Keratinocyte (primary cell): ENCODE data around the gene PRCP. TPM values are rescaled to one million over a fixed set of nuclear protein-coding genes. Genes with fewer than 3 reads are reported as not detected.

Source experiments
- DNase-seq: peaks from one replicate; pipeline ENCODE4 v3.0.0-alpha.2; 2011; ENCODE audit warnings: low read depth, missing footprints, low spot score
- FAIRE-seq: peaks from 2 replicates; lab custom pipeline; 2011; peaks lifted over from hg19 to GRCh38; lab: Jason Lieb, UNC
- H2AFZ ChIP-seq: 2 replicates; pipeline ENCODE4 v1.6.0; 2012; ENCODE audit warnings: low read length, control low read depth, inconsistent platforms; ENCODE audit not compliant: control insufficient read depth
- H3K27ac ChIP-seq: 2 replicates; pipeline ENCODE4 v1.5.1; 2011; ENCODE audit warnings: low read length; ENCODE audit not compliant: control insufficient read depth, insufficient read depth
- H3K27me3 ChIP-seq: 3 replicates; pipeline ENCODE4 v1.6.0; 2011; ENCODE audit warnings: low read length; ENCODE audit not compliant: control insufficient read depth, insufficient read depth; ENCODE audit errors: extremely low read depth
- H3K36me3 ChIP-seq, 2 experiments: 2 replicates in 1 of 2; 3 replicates in 1 of 2; pipeline ENCODE4 v1.5.1; 2011; ENCODE audit warnings: low read length in 2 of 2, mild to moderate bottlenecking in 1 of 2; ENCODE audit not compliant: control insufficient read depth in 2 of 2, insufficient read depth in 2 of 2; ENCODE audit errors: extremely low read depth in 1 of 2
- H3K4me1 ChIP-seq: 3 replicates; pipeline ENCODE4 v1.5.1; 2011; ENCODE audit warnings: low read length; ENCODE audit not compliant: control insufficient read depth, insufficient read depth; ENCODE audit errors: extremely low read depth
- H3K4me2 ChIP-seq: 3 replicates; pipeline ENCODE4 v1.6.0; 2011; ENCODE audit warnings: low read depth, low read length; ENCODE audit not compliant: control insufficient read depth, insufficient read depth; ENCODE audit errors: extremely low read depth
- H3K4me3 ChIP-seq, 3 experiments: fragments of 200-600 bp in 1 of 3; sonication (generic) in 1 of 3; 2 replicates in 2 of 3; 3 replicates in 1 of 3; pipeline ENCODE4 v1.5.1; 2011 to 2016; ENCODE audit warnings: low read length in 3 of 3, mild to moderate bottlenecking in 3 of 3, control low read depth in 2 of 3, inconsistent platforms in 1 of 3, low read depth in 1 of 3, mixed read lengths in 1 of 3, mixed run types in 1 of 3, moderate library complexity in 1 of 3; ENCODE audit not compliant: control insufficient read depth in 2 of 3, insufficient read depth in 2 of 3; ENCODE audit errors: extremely low read depth in 1 of 3
- H3K79me2 ChIP-seq: 2 replicates; pipeline ENCODE4 v1.6.0; 2012; ENCODE audit warnings: low read length; ENCODE audit not compliant: control insufficient read depth, insufficient read depth
- H3K9ac ChIP-seq: 3 replicates; pipeline ENCODE4 v1.6.0; 2011; ENCODE audit warnings: low read length; ENCODE audit not compliant: control insufficient read depth, insufficient read depth; ENCODE audit errors: extremely low read depth
- H3K9me1 ChIP-seq: 3 replicates; pipeline ENCODE4 v1.6.0; 2011; ENCODE audit warnings: low read length; ENCODE audit not compliant: control insufficient read depth, insufficient read depth; ENCODE audit errors: extremely low read depth
- H3K9me3 ChIP-seq: 2 replicates; pipeline ENCODE4 v1.5.1; 2012; ENCODE audit warnings: low read depth, low read length; ENCODE audit not compliant: control insufficient read depth
- H4K20me1 ChIP-seq: 3 replicates; pipeline ENCODE4 v1.6.0; 2011; ENCODE audit warnings: low read length; ENCODE audit not compliant: control insufficient read depth, insufficient read depth; ENCODE audit errors: extremely low read depth
- CTCF ChIP-seq, 3 experiments: IDR thresholded peaks in 1 of 3; conservative IDR thresholded peaks in 1 of 3; optimal IDR thresholded peaks in 1 of 3; 2 replicates in 2 of 3; 3 replicates in 1 of 3; pipeline versions ENCODE3 to v1.5.1; 2011; ENCODE audit warnings: low read length in 3 of 3, mild to moderate bottlenecking in 3 of 3, moderate library complexity in 2 of 3, control low read depth in 1 of 3, inconsistent platforms in 1 of 3; ENCODE audit not compliant: insufficient read depth in 2 of 3; ENCODE audit errors: extremely low read depth in 1 of 3
- EZH2 ChIP-seq: IDR thresholded peaks from one replicate; pipeline ENCODE4 v1.6.1; 2012; ENCODE audit warnings: inconsistent platforms, mild to moderate bottlenecking, low read length, moderate library complexity
- dilution Hi-C: fragments of 300-500 bp; cut with MboI; formaldehyde crosslinking; loops from one replicate; pipeline ENCODE4 v1.7.0; 2020; ENCODE audit warnings: low sequenced_read_pairs; ENCODE audit not compliant: extremely low pct_ligation_motif_present
- polyA plus RNA-seq, 5 experiments: library from polyadenylated mRNA; depleted of rRNA in 3 of 5; stranded (reverse) in 3 of 5; stranded (forward) in 1 of 5; unstranded in 1 of 5; fragments of >200 nt; gene quantifications; 1 replicate in 1 of 5; 2 replicates in 3 of 5; 3 replicates in 1 of 5; pipeline versions ENCODE4 v1.2.1 to v1.2.3, GENCODE V29; 2011 to 2012; ENCODE audit warnings: missing spikeins in 2 of 5, low read depth in 1 of 5, low replicate concordance in 1 of 5

Gene PRCP
- polyA plus RNA-seq, 1 donor (not counting 4 experiments of a cell fraction or from before 2014, with no cell fraction given) = 43.5 TPM

DNA sequence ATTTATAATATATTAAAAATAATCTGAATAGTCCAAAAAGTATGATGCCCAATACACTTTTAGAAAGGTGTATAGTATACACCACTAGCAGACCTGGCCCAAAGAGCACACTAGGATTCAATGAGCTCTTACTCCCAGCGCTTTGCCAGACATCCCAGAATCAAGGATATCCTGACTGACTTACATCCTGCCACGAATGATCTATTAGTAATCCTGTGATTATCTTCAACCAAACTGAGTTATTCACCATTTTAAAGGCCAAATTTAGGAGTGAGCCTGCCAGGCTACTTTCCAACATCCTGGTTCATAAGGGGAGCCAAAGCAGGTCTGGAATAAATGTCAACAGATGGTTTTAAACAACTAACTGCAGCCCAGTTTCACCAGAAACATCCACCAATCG, 105.7 kb downstream of the PRCP start:
- H3K9me1 ChIP-seq = no peaks in the 10 kb centered on the region

DNA sequence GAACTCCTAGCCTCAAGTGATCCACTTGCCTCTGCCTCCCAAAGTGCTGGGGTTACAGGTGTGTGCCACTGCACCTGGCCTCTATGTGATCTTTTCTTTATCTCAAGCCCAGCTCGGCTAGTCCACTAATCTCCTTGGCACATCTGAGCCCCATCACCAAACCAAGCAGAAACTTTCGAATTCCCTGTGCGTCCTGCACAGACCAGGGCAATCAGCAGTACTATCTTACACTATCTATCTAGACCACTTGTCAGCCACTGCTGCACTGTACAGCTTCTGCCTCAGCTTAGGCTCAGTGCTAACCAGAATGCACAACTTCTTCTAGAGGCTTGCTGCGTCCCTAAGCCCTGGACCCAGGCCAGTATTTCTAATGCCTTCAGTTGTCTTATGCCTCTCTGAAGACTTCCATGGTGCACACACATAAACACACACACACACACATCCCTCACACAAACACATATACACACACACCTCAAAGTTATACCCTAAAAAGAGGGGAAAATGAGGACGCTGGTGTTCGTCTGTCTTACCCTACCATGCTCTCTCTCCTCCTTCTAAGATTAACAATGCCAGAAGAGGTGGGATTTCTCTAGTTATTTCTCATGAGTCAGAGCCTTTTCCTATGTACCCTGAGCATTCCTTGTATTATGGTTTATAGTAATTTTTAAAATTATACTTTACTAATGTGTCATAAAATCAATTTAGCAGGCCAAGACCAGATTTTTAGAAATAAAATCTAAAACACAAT, 107.2 kb downstream of the PRCP start:
- H3K36me3 ChIP-seq = no peaks in the 10 kb centered on the region
- H3K4me1 ChIP-seq = no peaks in the 10 kb centered on the region
- H3K27ac ChIP-seq = no peak overlapping the region
- no peak overlapping the region for H3K4me3 ChIP-seq
- dilution Hi-C loops = no loop called here
- H3K9me1 ChIP-seq = no peaks in the 10 kb centered on the region
- no peak overlapping the region for H3K9ac ChIP-seq
- no peaks in the 10 kb centered on the region for H4K20me1 ChIP-seq
- no peak for FAIRE-seq
- H2AFZ ChIP-seq = no peak overlapping the region
- no peaks in the 10 kb centered on the region for H3K9me3 ChIP-seq
- H3K27me3 ChIP-seq = no peaks in the 10 kb centered on the region
- no peak for DNase-seq
- no peak for TF ChIP-seq EZH2
- TF ChIP-seq CTCF (optimal IDR thresholded peaks at IDR 0.05 in 1 of 3, IDR thresholded peaks at IDR 0.05 in 1 of 3, conservative IDR thresholded peaks at IDR 0.05 in 1 of 3; ENCODE audit: extremely low read depth in 1 of 3, insufficient read depth in 2 of 3, low read length in 3 of 3) = no peak
- H3K79me2 ChIP-seq = no peaks in the 10 kb centered on the region
- no peak overlapping the region for H3K4me2 ChIP-seq

More for the DNA sequence above, 105.7 kb downstream of the PRCP start:
- no peak overlapping the region for H3K9ac ChIP-seq
- no peaks in the 10 kb centered on the region for H3K79me2 ChIP-seq
- no peaks in the 10 kb centered on the region for H3K27me3 ChIP-seq
- no peaks in the 10 kb centered on the region for H3K9me3 ChIP-seq
- dilution Hi-C loops = no loop called here
- H3K27ac ChIP-seq = no peak overlapping the region
- FAIRE-seq (no peak), DNase-seq (no peak)
- H3K36me3 ChIP-seq = no peaks in the 10 kb centered on the region
- H4K20me1 ChIP-seq = no peaks in the 10 kb centered on the region
- no peak overlapping the region for H3K4me3 ChIP-seq
- no peaks in the 10 kb centered on the region for H3K4me1 ChIP-seq
- no peak overlapping the region for H3K4me2 ChIP-seq
- no peak overlapping the region for H2AFZ ChIP-seq
- TF ChIP-seq EZH2 (no peak), CTCF (optimal IDR thresholded peaks at IDR 0.05 in 1 of 3, IDR thresholded peaks at IDR 0.05 in 1 of 3, conservative IDR thresholded peaks at IDR 0.05 in 1 of 3; ENCODE audit: extremely low read depth in 1 of 3, insufficient read depth in 2 of 3, low read length in 3 of 3) (no peak)
